Skeletal muscle tissue (tissue), 4 donors: ENCODE measurements around the gene GLCE. TPM values are rescaled to one million over a fixed set of nuclear protein-coding genes. Genes with fewer than 3 reads are reported as not detected.

Source experiments
- H3K27ac ChIP-seq: one replicate; pipeline ENCODE4 v1.7.0; 2013; ENCODE audit warnings: mild to moderate bottlenecking, low read depth, low read length, inconsistent platforms
- H3K27me3 ChIP-seq, 3 donors: one replicate each; pipeline ENCODE4 v1.7.0; 2013; ENCODE audit warnings: low read length in 3 of 3; ENCODE audit not compliant: control insufficient read depth in 3 of 3, insufficient read depth in 3 of 3
- H3K36me3 ChIP-seq, 3 donors: one replicate each; pipeline ENCODE4 v1.7.0; 2013; ENCODE audit warnings: low read length in 3 of 3; ENCODE audit not compliant: control insufficient read depth in 3 of 3, insufficient read depth in 3 of 3
- H3K4me1 ChIP-seq, 3 donors: one replicate each; pipeline ENCODE4 v1.7.0; 2013; ENCODE audit warnings: low read length in 3 of 3, mild to moderate bottlenecking in 3 of 3; ENCODE audit not compliant: control insufficient read depth in 3 of 3, insufficient read depth in 3 of 3
- H3K4me3 ChIP-seq, 3 donors: one replicate each; pipeline ENCODE4 v1.7.0; 2013; ENCODE audit warnings: low read length in 3 of 3
- H3K9ac ChIP-seq, 3 donors: one replicate each; pipeline ENCODE4 v1.7.0; 2013; ENCODE audit warnings: low read length in 3 of 3, mild to moderate bottlenecking in 3 of 3, moderate library complexity in 2 of 3, low read depth in 1 of 3
- H3K9me3 ChIP-seq, 3 donors: one replicate each; pipeline ENCODE4 v1.7.0; 2013; ENCODE audit warnings: low read length in 3 of 3; ENCODE audit not compliant: control insufficient read depth in 3 of 3
- total RNA-seq: library from RNA; depleted of rRNA; stranded (reverse); fragments of >200 nt; gene quantifications from one replicate; pipeline ENCODE4 v1.2.3, GENCODE V29; 2014
- donor health status: Osteomylitis.

Gene GLCE
- total RNA-seq, 1 donor from 2014 or later, result 38.6 TPM

DNA sequence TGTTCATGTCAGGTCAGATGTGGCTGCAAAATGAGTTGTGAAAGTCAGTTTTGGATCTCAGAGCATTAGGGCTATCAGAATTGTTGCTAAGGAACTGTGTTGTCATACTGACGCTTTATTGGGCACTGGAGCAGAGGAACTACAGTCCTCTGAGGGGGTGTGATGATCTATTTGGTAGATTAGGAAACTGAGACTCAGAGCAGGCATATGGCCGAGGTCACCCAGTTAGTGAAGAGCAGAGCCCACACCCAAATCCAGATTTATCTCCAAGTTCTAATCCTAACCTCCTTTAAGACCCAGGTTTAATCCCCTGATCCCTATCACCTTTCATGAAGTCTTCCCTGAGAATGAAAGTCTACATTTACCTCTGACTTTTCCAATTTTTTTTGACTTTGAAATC, 25.6 kb upstream of the GLCE start:
- no peaks in the 10 kb centered on the region for H3K4me1 ChIP-seq

GRCh38 chr15:69135499-69135898, 24.9 kb upstream of the GLCE start:
- Histone ChIP-seq H3K9ac (no peak overlapping the region), H3K27me3 (peaks cover 0 to 21% (median 11%) of the 10 kb centered on the region in 3 donors), H3K4me1 (no peaks in the 10 kb centered on the region), H3K4me3 (no peak overlapping the region), H3K27ac (no peak overlapping the region), H3K36me3 (no peaks in the 10 kb centered on the region), H3K9me3 (no peaks in the 10 kb centered on the region)

More for the DNA sequence above, 25.6 kb upstream of the GLCE start:
- peaks cover 0 to 16% (median 6%) of the 10 kb centered on the region in 3 donors for H3K27me3 ChIP-seq
- H3K36me3 ChIP-seq, result no peaks in the 10 kb centered on the region
- no peak overlapping the region for H3K4me3 ChIP-seq
- no peaks in the 10 kb centered on the region for H3K9me3 ChIP-seq
- H3K9ac ChIP-seq, result no peak overlapping the region
- H3K27ac ChIP-seq, result no peak overlapping the region

DNA sequence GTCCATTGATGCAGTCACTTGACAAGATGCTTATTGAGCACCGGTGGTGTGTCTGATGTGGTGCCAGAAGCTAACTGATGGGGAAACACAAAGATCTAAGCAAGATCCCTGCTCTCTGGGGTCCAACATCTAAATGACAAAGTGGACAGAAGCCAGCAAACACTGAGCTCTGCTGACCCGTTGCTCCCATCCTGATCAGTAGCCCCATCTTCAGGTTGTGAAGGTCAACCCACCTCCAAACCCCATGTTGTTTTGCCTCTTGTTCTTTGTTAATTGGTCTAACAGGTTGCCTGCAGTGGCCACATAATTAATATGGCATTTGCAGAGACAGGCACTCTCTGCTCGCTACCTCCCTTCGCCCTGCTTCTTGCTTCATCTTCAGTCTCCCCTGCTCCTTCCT, 21.5 kb upstream of the GLCE start:
- Histone ChIP-seq H3K9me3 (no peaks in the 10 kb centered on the region), H3K4me1 (no peaks in the 10 kb centered on the region), H3K27me3 (peaks cover 3 to 26% (median 21%) of the 10 kb centered on the region in 3 donors), H3K36me3 (no peaks in the 10 kb centered on the region), H3K4me3 (no peak overlapping the region), H3K27ac (no peak overlapping the region), H3K9ac (no peak overlapping the region)

DNA sequence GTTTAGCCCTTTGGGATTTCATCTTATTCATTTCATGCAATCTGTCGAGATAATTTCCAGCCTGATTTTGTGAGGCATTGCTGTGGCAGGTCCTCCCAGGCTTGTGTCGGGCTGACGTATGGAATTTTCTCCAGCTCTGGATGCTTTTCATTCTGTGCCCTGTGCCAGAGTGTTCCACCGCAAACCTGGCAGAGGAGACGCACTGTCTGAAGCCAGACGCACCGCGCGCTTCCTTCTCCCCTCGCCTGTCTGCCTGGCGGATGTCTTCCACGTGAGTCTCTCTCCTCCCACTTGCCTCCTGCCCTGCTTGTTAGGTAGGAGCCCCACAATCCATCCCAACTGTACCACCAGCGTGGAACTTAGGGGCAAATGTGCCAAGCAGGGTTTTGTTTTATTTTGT, 20.1 kb upstream of the GLCE start:
- no peaks in the 10 kb centered on the region for H3K9me3 ChIP-seq
- H3K27me3 ChIP-seq, result peaks cover 6 to 26% (median 21%) of the 10 kb centered on the region in 3 donors
- H3K27ac ChIP-seq, result no peak overlapping the region
- H3K4me1 ChIP-seq, result no peaks in the 10 kb centered on the region
- no peak overlapping the region for H3K4me3 ChIP-seq
- H3K9ac ChIP-seq, result no peak overlapping the region
- no peaks in the 10 kb centered on the region for H3K36me3 ChIP-seq

DNA sequence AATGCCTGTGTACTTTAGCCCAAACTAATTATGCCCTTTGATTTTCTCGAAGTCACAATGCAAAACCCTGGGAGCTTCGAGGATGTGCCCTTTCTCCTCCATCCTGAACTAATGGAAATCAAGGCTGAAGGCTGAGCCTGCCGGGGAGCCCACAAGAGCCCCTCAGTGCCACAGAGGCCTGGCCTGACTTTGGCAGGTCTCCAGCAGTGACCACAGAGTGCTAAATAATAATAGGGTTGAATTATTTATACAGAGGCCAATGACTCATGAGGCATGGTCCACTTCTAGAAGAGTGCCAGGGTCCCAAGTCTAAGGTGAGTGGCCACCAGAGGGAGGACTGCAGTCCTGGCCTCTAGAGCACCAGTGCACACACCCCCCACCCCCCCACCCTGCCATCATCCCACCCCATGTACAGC, 19.1 kb upstream of the GLCE start:
- H3K27me3 ChIP-seq, result peaks cover 6 to 28% (median 26%) of the 10 kb centered on the region in 3 donors
- H3K4me1 ChIP-seq, result no peaks in the 10 kb centered on the region
- no peaks in the 10 kb centered on the region for H3K36me3 ChIP-seq

DNA sequence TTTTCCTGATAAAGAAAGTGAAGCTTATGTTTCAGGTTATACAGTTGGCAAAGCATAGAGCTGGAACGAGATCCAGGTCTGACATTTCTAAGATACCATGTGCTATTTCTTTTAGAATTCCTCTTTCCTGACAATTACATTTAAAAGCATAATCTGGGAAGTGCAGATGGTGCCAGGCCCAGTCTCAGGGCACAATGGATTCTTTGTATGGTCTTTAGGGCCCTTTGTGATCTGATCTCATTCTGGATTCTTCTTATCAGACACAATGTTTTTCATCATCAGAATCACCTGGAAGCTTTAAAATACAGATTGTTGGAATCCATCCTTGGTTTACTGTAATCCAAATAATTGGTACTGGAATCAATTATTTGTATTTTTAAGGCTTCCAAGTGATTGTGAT, 18.6 kb upstream of the GLCE start:
- H3K27me3 ChIP-seq, result peaks cover 6 to 28% (median 26%) of the 10 kb centered on the region in 3 donors
- no peak overlapping the region for H3K4me3 ChIP-seq
- no peaks in the 10 kb centered on the region for H3K9me3 ChIP-seq
- no peak overlapping the region for H3K9ac ChIP-seq
- no peak overlapping the region for H3K27ac ChIP-seq
- no peaks in the 10 kb centered on the region for H3K36me3 ChIP-seq
- no peaks in the 10 kb centered on the region for H3K4me1 ChIP-seq

More for the DNA sequence above, 19.1 kb upstream of the GLCE start:
- no peaks in the 10 kb centered on the region for H3K9me3 ChIP-seq
- H3K9ac ChIP-seq, result no peak overlapping the region
- no peak overlapping the region for H3K27ac ChIP-seq
- no peak overlapping the region for H3K4me3 ChIP-seq

GRCh38 chr15:69143756-69144436, 16.5 kb upstream of the GLCE start:
- Histone ChIP-seq H3K9ac (no peak overlapping the region), H3K4me3 (no peak overlapping the region), H3K27me3 (peaks cover 6 to 25% (median 17%) of the 10 kb centered on the region in 3 donors), H3K4me1 (no peaks in the 10 kb centered on the region), H3K27ac (no peak overlapping the region), H3K36me3 (no peaks in the 10 kb centered on the region), H3K9me3 (no peaks in the 10 kb centered on the region)

DNA sequence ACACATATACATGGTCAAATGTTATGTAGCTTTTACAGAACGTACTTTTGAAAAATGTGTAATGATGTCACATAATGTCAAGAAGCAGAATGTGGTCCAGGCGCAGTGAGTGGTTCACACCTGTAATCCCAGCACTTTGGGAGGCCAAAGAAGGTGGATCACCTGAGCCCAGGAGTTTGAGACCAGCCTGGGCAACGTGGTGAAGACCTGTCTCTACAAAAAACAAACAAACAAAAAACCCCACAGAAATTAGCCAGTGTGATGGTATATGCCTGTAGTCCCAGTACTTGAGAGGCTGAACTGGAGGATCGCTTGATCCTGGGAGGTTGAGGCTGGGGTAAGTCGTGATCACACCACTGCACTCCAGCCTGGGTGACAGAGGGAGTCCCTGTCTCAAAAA, 15.9 kb upstream of the GLCE start:
- Histone ChIP-seq H3K9me3 (no peaks in the 10 kb centered on the region), H3K27ac (no peak overlapping the region), H3K4me1 (no peaks in the 10 kb centered on the region), H3K36me3 (no peaks in the 10 kb centered on the region), H3K27me3 (peaks cover 6 to 19% (median 12%) of the 10 kb centered on the region in 3 donors), H3K9ac (no peak overlapping the region), H3K4me3 (no peak overlapping the region)

GRCh38 chr15:69145149-69145693, 15.2 kb upstream of the GLCE start:
- Histone ChIP-seq H3K36me3 (no peaks in the 10 kb centered on the region), H3K4me3 (no peak overlapping the region), H3K4me1 (no peaks in the 10 kb centered on the region), H3K27me3 (peaks cover 10 to 21% (median 10%) of the 10 kb centered on the region in 3 donors), H3K9me3 (no peaks in the 10 kb centered on the region), H3K9ac (no peak overlapping the region), H3K27ac (no peak overlapping the region)

DNA sequence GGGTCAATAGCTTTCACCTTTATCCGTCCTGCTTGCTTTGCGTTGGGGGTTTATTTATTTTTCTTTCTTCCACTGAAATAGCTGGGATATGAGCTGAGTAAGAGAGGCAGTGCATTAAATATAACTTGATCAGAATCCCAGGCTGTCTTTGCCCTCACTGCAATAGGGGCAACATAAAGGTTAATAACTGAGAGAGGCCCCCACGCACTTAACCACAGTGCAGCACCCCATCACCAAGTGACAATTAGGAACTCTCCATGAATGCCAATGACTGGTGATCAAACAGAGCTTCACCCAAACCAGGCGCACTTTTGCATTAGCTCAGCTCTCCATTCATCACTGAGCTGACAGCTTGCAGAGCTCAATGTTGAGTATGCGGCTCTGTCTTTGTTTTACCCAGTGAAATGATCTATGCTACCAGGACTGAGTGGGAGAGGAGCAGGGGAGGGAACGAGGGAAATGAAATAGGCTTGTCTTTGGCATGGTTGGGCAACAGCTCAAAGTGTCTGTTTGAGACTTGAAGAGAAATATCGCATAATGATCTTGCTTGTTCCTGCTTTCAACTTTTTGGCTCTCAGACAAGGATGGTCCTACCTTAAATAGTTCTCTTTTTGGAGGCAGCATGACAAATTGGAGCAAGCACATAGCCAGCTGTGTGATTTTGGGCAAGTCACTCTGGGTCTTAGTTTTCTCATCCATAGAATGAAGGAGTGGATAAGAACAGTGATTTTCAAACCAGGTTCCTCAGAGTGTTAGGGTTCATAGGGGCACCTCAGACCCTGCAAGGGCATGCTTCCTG, 14.5 kb upstream of the GLCE start:
- H3K9me3 ChIP-seq, result no peaks in the 10 kb centered on the region
- no peaks in the 10 kb centered on the region for H3K36me3 ChIP-seq
- no peaks in the 10 kb centered on the region for H3K4me1 ChIP-seq
- H3K4me3 ChIP-seq, result no peak overlapping the region
- no peak overlapping the region for H3K27ac ChIP-seq
- H3K27me3 ChIP-seq, result peaks cover 5 to 20% (median 11%) of the 10 kb centered on the region in 3 donors
- H3K9ac ChIP-seq, result no peak overlapping the region
